Lower lobe of right lung (tissue), 2 donors: Measurements from ENCODE around the gene ETV5. TPM values are rescaled to one million over a fixed set of nuclear protein-coding genes. Genes with fewer than 3 reads are reported as not detected.

Source experiments
- ATAC-seq, 2 donors: fragments of 200-7000 bp; cut with Tn5 transposase; one replicate each; pipeline ENCODE4 v1.9.1; 2020 to 2022; ENCODE audit warnings: mild to moderate bottlenecking in 2 of 2, moderate library complexity in 2 of 2
- DNase-seq: peaks from one replicate; pipeline ENCODE4 v3.0.0-alpha.2; 2020
- H3K27ac ChIP-seq: fragments of 200-600 bp; one replicate; pipeline ENCODE4 v1.8.0; 2022
- H3K27me3 ChIP-seq: fragments of 200-600 bp; one replicate; pipeline ENCODE4 v1.8.0; 2022; ENCODE audit warnings: low read depth
- H3K36me3 ChIP-seq: fragments of 200-600 bp; one replicate; pipeline ENCODE4 v1.8.0; 2022; ENCODE audit warnings: mild to moderate bottlenecking
- H3K4me1 ChIP-seq: fragments of 200-600 bp; one replicate; pipeline ENCODE4 v1.8.0; 2022
- H3K4me3 ChIP-seq: fragments of 200-600 bp; one replicate; pipeline ENCODE4 v1.8.0; 2022; ENCODE audit warnings: mild to moderate bottlenecking
- H3K9me3 ChIP-seq: fragments of 200-600 bp; one replicate; pipeline ENCODE4 v1.8.0; 2022
- CTCF ChIP-seq: fragments of 200-600 bp; IDR thresholded peaks from one replicate; pipeline ENCODE4 v1.8.0; 2022; ENCODE audit warnings: antibody characterized with exemption, mild to moderate bottlenecking
- intact Hi-C: fragments of 100-400 bp; cut with DNase I; formaldehyde crosslinking; loops from one replicate; pipeline ENCODE4 v1.11.0; 2022
- total RNA-seq: library from RNA; stranded (reverse); fragmentation: NEBNext Ultra II Directional; extraction: Animal tissue kit (Norgen Biotek cat#: 25700); gene quantifications from one replicate; pipeline ENCODE4 v1.2.1, GENCODE V29; 2021
- donor health status: DM: no; HTN: yes; CAD: no; lungs with severe emphysema.

Gene ETV5
- total RNA-seq, 1 donor from 2014 or later = 65.5 TPM

- DNase-seq = no peak
- no peak for ATAC-seq
- no peak for TF ChIP-seq CTCF
- intact Hi-C loops = no loop called here
- no peak overlapping the region for H3K27ac ChIP-seq
- H3K4me3 ChIP-seq = no peak overlapping the region
- no peaks in the 10 kb centered on the region for H3K9me3 ChIP-seq
- H3K36me3 ChIP-seq = no peaks in the 10 kb centered on the region
- H3K4me1 ChIP-seq = no peaks in the 10 kb centered on the region
- no peaks in the 10 kb centered on the region for H3K27me3 ChIP-seq
Observed at GRCh38 chr3:186129206-186129605, 20.3 kb upstream of the ETV5 start.

GRCh38 chr3:186128158-186128557 lies 19.3 kb upstream of the ETV5 start:
- ATAC-seq (no peak), DNase-seq (no peak)
- TF ChIP-seq CTCF = no peak
- Histone ChIP-seq H3K27me3 (no peaks in the 10 kb centered on the region), H3K9me3 (no peaks in the 10 kb centered on the region), H3K4me1 (no peaks in the 10 kb centered on the region), H3K36me3 (no peaks in the 10 kb centered on the region), H3K4me3 (no peak overlapping the region), H3K27ac (no peak overlapping the region)
- intact Hi-C loops = no loop called here

GRCh38 chr3:186127463-186127862 lies 18.6 kb upstream of the ETV5 start:
- Histone ChIP-seq H3K27ac (no peak overlapping the region), H3K27me3 (no peaks in the 10 kb centered on the region), H3K4me3 (no peak overlapping the region), H3K4me1 (no peaks in the 10 kb centered on the region), H3K36me3 (no peaks in the 10 kb centered on the region), H3K9me3 (no peaks in the 10 kb centered on the region)
- ATAC-seq = no peak
- TF ChIP-seq CTCF = no peak
- intact Hi-C loops = no loop called here
- no peak for DNase-seq

- intact Hi-C loops = no loop called here
- no peak for ATAC-seq
- Histone ChIP-seq H3K4me3 (no peak overlapping the region), H3K27me3 (no peaks in the 10 kb centered on the region), H3K4me1 (peaks cover 5% of the 10 kb centered on the region), H3K36me3 (no peaks in the 10 kb centered on the region), H3K27ac (no peak overlapping the region), H3K9me3 (no peaks in the 10 kb centered on the region)
- DNase-seq = no peak
- TF ChIP-seq CTCF = no peak
Observed at GRCh38 chr3:186125118-186125517, 16.2 kb upstream of the ETV5 start.

- DNase-seq = no peak
- Histone ChIP-seq H3K4me3 (no peak overlapping the region), H3K27ac (peak overlapping the region; percentile 3), H3K4me1 (peaks cover 5% of the 10 kb centered on the region), H3K9me3 (no peaks in the 10 kb centered on the region), H3K27me3 (no peaks in the 10 kb centered on the region), H3K36me3 (no peaks in the 10 kb centered on the region)
- intact Hi-C loops = no loop called here
- peak; percentile 67 to 79 for ATAC-seq
- TF ChIP-seq CTCF = no peak
Observed at GRCh38 chr3:186124592-186124991, 15.7 kb upstream of the ETV5 start.

GRCh38 chr3:186123012-186123411 lies 14.1 kb upstream of the ETV5 start:
- no peaks in the 10 kb centered on the region for H3K36me3 ChIP-seq
- H3K27ac ChIP-seq = no peak overlapping the region
- intact Hi-C loops = no loop called here
- ATAC-seq (no peak), DNase-seq (no peak)
- H3K4me1 ChIP-seq = peaks cover 5% of the 10 kb centered on the region
- no peak overlapping the region for H3K4me3 ChIP-seq
- H3K9me3 ChIP-seq = no peaks in the 10 kb centered on the region
- TF ChIP-seq CTCF = no peak
- H3K27me3 ChIP-seq = peaks cover 6% of the 10 kb centered on the region
